SKM-1 treated with dmso at 0.1 percent for 144 hours (cell line): ENCODE data around the gene WASF3.
A peak's percentile ranks its signal among the peaks of the same experiment; 100 is the strongest.

ENCODE experiments used
- DNase-seq: peaks from one replicate; lab custom pipeline; 2025; ENCODE audit not compliant: unreplicated experiment; lab: John Stamatoyannopoulos, UW

Gene WASF3

DNA sequence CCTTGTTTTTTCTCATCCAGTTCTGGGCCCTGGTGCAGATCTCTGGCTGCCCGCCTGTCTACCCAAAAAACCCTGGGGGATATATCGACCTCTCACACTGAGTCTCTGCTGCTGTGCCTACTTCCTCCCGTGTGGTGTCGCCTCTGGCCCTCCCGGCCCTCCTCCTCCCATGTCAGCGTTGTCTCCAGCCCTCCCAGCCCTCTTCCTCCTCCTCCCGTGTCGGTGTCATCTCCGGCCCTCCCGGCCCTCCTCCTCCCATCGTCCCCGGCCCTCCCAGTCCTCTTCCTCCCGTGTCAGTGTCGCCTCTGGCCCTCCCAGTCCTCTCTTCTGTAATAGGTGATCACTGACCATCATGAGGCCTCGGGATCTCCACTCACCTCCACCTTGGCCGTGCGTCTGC is 121.3 kb downstream of the WASF3 start:
- DNase-seq = no peak

DNA sequence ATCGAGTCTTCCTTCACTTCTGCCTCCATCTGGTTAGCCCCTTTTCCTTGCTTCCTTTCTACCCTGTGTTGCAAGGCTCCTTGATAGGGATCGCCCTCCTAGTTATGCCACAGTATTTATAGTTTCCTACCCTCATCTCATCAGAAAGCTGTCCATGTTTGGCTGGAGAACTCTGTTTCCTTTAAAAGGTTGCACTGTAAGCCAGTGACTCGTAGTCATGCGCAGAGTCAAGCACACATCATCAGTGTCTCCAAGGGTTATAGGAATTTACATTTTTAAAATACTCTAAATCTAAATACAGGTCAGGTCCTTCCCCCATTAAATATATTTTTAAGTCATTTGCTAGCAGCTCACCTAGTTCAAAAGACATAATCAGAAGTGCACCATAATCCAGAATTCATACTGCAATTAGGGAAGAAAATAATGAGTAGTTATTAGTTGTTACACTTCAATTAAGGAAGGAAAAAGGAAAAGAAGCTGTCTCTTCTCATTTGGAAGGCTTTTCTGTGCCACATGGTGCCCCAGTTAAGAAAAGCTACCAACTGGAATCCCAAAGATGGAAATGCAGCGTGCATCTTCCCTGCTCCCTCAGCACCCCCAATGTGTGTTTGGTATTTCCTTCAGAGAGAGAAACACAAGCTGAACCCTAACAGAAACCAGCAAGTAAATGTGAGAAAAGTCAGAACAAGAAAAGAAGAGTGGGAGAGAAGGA is 122.1 kb downstream of the WASF3 start:
- DNase-seq = no peak

DNA sequence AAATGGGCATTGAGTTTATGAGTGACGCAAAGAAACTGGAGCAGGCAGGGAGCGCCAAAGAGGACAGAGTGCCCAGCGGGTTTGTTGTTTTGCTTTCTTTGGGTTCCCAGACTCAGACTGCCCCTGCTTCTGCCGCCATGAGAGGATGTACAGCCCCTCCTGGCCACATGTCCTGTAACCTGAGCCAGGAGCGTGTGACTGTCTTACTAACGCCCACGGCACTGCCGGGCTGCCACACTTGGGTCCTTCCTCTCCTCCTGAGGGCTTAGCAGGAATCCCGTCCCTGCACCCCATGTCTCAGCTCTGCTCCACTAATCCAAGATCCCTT is 122.6 kb downstream of the WASF3 start:
- no peak for DNase-seq

DNA sequence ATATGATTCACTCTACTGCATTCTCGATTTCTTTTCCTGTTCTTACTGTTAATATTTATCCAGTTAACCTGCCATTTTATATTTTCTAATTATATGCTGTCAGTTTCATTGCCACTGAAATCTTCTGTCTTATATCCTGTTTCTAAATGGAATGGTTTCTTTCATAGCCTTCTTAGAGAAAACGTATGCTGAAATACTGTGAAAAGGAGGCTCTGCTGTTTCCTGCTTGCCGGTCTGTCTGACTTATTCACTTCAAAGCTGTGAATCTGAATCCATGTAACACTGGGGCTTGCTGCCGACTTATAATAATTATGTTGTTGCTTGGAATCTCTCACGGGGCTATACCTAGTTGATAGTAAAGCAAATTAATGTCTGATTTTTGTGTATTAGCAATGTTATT is 123.1 kb downstream of the WASF3 start:
- DNase-seq = no peak

DNA sequence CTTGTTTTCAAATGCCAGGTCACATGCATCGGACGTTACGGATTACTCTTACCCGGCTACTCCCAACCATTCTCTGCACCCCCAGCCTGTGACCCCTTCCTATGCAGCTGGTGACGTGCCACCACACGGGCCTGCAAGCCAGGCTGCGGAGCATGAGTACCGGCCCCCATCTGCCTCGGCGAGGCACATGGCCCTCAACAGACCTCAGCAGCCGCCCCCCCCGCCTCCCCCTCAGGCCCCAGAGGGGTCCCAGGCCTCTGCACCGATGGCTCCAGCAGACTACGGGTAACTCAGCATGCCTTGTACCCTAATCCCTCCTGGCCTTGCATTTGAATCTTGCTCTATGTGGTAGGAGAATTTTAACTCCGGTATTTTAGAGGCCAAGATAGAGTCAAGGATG is 123.6 kb downstream of the WASF3 start:
- DNase-seq = no peak

DNA sequence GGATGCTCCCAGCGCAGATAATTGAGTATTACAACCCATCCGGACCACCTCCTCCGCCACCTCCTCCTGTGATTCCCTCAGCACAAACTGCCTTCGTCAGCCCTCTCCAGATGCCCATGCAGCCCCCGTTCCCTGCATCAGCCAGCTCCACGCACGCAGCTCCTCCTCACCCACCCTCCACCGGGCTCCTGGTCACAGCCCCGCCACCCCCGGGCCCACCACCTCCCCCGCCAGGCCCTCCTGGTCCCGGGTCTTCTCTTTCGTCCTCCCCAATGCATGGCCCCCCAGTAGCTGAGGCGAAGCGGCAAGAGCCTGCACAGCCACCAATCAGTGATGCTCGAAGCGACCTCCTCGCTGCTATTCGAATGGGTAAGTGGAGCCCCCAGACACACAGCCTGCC is 125.1 kb downstream of the WASF3 start:
- DNase-seq = no peak

DNA sequence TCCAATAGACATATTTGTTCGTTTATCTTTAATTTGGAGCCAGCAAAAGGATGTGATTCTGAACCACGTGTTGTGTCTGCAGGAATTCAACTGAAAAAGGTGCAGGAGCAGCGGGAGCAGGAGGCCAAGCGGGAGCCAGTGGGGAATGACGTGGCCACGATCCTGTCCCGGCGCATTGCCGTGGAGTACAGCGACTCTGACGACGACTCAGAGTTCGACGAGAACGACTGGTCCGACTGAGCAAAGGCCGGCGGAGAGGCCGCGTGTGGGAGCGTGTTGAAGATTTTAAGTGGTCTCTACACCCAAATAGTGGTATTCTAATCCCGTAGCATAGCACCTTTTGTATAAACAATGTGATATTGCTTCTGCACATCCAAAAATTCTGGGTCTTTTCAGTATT is 128.1 kb downstream of the WASF3 start:
- no peak for DNase-seq

DNA sequence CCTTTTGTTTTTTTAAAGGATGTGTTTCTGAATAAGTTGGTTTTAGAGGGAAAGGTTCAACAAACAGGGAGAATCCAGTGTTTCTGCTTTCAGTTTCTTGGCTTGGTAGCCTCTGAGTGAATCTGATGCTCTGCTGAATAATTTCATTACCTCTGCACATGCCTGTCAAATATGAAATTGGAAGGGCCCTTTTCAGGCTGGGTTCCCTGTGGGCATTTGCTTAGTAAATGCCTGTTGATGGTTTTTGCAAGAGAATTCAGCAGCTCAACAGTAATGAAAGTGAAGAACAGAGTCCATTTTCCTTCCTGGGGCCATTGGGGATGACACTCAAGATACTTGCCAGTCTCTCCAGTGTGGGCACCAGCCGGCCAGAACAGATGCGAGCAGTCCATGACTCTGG is 128.8 kb downstream of the WASF3 start:
- no peak for DNase-seq

DNA sequence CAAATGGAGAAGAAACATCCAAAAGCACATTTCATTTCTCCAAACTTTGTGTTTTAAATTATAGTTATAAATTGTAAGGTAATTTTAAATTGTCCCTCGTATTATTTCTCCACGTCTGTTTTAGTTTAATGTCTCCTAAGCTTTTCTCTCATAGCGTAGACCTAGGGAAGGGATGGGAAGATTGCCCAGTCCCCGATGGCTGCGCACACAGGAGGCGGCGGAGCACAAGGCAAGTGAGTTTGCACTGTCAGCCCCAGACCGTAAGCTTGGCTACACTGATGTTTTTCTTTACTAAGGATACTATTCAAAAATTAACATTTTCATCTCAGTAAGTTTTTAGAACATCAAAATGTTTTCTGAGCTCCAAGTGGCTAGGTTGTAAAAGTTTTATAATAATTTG is 130.8 kb downstream of the WASF3 start:
- DNase-seq = no peak

DNA sequence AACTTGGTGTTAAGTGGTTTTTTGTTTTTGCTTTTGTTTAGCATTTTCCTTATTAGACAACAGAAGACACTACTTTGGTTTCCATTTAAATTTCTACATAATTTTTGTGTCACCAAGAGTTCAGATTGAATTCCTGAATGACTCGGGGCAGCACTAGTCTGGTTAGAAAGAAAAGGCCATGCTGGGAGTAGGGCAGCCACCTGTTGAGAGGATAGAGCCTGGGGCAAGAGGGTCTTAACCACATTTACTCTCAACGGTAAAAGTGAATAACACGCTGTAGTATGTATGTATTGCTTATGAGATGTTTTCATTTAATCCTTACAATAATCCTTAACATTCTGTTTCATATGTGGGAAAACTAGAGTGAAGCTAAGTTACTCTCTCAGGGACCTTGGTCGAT is 131.5 kb downstream of the WASF3 start:
- DNase-seq = no peak

DNA sequence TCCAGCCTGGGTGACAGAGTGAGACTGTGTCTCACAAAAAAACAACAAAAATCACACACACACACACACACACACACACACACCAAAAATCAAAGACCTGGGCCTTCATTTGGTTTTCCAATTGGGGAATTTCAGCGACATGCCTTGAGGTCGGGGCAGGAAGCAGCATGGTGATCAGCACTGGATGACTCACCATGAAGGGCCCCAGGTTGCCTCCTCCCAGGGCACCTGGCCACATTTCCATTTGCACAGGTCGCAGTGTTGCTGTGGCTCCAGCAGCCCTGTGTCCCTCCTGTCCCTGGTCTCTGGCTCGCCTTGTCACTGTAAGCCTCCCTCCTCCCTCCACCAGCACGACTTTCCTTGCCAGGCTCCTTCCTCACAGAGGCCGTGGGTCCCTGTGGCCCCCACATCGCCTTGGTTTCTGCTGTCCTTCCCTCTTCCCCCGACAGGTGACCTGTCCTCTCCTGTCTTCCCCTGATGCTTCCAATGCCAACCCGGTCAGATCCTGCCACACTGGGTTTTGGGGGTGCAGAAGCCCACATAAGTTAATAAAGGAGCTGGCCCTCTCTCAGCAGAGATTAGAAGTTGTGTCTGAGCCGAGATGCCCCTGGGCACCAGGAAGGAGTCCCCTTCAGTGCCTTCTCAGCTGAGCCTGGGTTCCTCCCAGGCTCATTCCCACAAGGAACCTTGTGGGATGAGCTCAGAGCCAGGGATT is 136.4 kb downstream of the WASF3 start:
- no peak for DNase-seq

DNA sequence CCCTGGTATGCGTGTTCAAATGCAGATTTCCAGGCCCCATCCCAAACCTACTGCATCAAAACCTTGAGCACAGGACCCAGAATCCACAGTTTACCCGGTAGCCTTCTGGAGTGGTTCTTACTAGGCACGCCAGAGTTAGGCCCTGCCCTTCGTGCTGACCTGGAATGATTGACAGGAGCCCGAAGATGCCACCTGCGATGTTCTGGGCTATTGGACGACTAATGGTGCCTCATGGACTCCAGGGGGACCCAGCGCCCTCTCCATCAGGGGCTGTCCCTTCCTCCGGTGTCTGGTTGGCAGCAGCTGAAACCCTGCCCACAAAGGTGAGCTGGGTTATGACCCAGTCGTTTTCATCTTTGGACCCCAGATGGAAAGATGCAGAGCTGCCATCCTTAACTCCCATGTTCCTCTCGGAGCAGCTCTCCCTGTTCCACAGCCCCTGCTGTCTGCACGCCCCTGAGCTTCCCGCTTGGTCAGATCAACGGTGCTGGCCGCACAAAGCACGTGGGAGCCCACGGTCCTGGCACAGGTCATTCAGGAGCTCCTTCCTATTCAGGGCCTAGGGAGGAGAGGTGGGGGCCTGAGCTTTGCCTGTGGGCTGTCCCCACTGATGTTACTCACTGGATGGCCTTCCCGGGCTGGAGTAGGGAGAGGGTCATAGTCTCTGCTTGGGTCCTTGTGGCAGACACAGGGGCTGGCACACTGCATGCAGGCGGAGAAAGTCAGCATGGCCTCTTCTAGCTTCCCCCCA is 137.3 kb downstream of the WASF3 start:
- no peak for DNase-seq

DNA sequence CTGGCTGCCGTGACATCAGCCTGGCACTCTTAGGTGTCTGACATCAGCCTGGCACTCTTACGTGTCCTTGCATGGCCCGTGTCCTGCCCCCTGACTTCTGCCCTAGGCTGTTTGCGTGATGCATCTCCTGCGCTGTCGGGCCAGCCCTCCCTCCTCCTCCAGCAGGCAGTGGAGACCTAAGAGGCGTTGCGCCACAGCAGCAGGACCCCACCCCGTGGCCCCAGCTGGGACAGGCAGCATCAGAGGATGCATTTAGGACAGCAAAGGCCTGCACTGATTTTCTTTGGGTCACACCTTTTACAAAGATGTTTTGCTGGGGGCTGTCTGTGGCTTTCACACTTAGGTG is 137.8 kb downstream of the WASF3 start:
- DNase-seq = no peak

DNA sequence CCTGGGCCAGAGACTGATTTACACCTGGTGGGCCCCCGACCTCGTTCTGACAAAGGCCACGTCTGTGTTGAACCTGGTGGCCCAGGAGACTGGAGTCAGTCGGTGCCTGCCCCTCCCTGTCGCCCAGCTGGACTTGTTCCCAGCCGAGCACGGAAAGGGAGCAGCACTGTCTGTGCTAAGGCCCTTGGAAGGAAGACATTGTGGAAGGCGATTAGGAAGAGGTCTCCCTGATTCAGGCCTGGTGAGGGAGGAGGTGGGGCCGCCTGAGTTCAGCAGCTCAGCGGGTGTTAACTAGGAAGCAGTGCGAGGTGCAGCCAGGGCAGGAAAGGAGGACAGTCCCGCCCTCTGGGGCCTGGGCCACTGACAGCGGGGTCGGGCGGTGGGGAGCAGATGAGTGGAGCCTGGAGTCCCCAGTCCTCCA is 138.4 kb downstream of the WASF3 start:
- DNase-seq = no peak

DNA sequence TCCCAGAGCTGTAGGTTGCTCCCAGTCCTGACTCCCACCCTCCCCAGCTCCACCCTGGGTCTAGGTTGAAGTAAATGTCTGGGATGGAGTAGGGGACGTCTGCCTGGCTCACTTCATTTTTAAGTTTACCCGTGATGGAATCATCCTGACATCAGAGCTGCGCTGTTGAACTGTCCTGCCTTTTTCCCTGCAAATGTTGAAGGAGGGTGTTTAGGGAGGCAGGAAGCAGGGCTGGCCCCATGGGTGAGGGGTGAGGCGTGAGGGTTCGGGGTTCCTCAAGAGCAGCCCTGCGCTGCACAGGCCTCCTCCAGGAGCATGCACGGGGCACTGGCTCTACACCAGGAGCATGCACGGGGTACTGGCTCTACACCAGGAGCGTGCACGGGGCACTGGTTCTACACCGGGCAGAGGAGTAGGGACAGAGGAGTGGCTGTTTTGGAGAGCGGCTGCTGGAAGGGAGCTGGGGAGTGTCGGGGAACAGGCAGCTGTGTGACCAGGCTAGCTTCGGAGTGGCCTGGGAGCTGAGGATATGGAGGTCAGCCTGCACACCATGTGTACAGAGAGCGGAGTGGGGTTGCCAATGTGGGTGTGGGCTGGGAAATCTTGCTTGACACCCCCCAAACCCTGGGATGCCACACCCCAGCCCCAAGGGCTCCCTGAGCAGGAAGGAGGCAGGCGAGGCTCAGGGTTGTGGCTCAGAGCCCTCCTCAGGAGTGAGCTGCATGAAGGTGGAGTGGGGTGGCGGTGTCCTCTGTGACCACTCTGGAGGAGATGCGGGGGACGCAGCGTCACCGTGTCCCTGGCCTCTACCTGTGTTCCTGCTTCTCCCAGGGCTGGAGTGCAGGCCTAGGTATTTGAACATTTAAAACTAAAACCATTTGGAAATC is 139.8 kb downstream of the WASF3 start:
- no peak for DNase-seq

DNA sequence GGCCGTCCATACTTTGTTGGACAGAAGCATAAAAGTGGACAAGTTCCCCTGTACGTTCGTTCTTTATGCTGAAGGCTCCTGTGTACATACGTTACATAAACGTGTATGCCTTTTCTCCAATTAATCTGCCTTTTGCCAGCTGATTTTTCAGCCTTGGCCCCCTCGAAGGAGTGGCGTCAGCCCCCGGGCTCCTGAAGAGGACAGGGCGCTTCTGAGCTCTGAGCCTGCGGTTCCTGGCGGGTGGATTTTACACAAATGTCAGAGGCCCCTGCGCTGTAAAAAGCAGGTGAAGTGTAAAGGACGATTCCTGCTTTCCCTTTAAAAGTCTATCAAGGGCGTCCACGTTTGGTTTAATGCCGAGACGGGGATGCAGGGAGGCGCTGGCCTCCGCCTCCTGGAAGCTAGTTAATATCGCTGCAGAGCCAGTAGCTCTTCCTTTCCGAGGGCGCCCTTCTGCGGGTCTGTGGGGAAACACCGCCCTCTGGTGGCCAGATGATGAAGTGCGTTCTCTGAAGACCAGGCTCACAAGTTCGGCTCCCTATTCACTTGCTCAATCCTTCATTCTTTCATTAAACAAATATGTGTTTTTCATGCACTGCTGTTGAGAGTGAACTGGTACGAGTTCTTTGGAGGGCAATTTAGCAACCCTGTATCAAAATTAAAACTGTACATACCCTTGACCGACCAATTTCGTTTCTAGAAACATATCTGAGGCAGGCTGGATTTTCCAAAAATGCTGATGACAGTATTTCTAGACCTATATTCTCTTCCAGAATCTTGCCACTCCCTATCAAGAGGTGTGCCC is 141.1 kb downstream of the WASF3 start:
- peak; percentile 67 for DNase-seq

DNA sequence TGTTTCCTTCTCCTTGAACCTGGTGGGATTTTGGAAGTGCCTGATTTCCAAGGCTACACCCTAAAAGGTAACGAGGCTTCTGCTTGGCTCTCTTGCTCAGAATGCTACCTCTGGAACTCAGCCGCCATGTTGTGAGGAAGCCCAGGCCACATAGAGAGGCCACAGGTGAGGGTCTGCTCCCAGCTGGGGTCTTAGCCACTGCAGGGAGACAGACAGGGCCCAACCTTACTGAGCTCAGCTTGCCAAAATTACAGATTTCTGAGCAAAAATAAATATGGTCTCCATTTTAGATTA is 141.7 kb downstream of the WASF3 start:
- no peak for DNase-seq

DNA sequence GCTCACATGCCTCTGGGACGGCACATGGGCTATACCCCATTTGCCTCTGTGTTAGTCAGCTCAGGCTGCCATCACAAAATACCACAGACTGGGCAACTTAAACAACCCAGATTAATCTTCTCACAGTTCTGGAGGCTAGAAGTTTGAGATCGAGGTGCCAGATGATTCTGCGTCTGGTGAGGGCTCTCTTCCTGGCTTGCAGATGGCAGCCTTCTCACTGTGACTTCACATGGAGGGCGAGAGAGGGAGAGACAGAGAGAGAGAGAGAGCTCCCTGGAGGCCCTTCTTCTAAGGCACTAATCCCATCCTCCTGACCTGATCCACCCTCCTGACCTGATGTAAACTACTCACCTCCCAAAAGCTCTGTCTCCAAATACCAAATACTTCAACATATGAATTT is 148.1 kb downstream of the WASF3 start:
- DNase-seq = no peak

DNA sequence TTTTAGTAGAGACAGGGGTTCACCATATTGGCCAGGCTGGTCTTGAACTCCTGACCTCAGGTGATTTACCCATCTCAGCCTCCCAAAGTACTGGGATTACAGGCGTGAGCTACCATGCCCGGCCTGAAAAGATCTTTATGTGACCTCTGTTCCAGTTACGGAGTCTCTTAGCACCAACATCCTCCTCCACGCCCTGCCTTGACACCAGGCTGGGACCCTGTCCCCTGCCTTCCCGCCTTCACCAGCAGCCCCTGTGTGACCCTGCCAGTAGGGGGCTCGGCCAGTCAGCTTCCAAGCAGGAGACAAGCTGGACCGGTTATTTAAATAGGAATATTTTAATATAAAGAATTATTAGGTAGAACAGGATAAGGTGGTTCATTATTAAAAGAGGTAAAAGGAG is 148.9 kb downstream of the WASF3 start:
- DNase-seq = no peak

DNA sequence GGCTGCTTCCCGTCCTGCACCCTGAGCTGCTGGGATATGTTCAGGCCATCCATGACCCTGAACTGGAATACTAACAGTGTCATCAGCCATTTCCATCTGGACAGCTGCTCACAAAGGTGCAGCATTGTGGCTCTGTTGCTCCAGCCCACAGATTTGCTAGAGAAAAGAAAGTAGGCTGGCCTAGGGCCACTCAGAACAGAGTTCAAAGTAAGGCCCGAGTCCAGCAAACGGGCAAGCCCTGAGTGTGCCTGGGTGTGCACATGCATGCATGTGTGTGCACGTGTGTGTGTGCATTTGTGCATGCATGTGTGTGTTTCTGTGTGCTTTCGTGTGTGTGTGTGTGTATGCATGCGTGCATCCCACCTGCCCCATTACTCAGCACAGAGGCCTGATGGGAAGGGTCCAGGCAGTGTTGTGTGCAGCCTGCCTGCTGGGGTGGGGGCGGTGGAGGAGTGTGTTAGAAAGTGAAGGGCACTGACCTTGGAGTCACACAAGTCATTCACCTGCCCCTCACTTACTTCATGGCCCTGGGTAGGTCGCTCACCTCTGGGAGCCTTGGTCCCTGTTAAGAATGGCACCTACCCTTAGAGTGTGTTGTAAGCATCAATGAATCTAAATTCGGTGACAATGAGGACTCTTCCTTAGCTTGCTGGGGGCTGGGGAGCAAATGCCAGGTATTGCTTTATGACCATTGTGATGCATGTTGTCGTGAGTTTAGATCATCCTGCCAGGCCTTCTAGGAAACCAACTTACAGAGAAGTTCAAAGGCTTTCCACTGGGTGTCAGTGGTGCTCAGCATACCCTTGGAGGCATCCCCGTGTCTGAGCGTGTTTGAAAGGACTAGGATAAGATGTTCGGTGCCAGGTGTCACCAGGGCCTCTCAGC is 149.9 kb downstream of the WASF3 start:
- peak; percentile 54 for DNase-seq
